ENCODE data around the gene PAX7.

PAX7 gene

DNA sequence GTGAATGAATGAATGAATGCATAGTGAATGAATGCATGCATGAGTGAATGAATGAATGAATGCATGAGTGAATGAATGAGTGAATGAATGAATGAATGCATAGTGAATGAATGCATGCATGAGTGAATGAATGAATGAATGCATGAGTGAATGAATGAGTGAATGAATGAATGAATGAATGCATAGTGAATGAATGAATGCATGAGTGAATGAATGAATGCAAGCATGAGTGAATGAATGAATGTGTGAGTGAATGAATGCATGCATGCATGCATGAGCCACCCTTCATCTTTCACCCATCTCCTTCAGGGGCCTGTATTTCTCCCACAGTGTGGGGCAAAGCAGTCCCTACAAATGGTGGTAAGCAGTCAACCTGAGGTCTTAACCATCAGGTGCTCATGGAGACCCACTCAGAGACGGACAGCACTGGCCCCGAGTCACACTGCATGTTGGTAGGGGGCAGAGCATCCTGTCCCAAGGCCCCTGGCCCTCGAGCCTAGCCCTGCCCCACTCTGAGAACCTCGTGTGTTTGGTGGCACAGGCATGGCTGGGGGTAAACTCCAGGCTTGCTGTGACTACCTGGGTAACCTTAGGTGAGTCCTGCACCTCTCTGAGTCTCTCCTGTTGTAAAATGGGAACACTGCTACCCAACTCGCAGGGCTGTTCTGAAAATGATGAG lies 28.0 kb upstream of the PAX7 start:
- no peaks in the 10 kb centered on the region for H3K36me3 ChIP-seq (ENCODE audit: control insufficient read depth, insufficient read depth, low read length)
- 74 to 81% methylated on average over 5 of the region's 5 CpGs for WGBS, 2 experiments (ENCODE audit: insufficient coverage in 2 of 2)
- H3K27ac ChIP-seq (ENCODE audit: low read depth, low read length, severe bottlenecking), result no peak overlapping the region
- no peaks in the 10 kb centered on the region for H3K9me3 ChIP-seq (ENCODE audit: control insufficient read depth, low read length)
- H3K4me3 ChIP-seq (ENCODE audit: extremely low read depth, insufficient read depth, low read length, poor library complexity, severe bottlenecking), result no peak overlapping the region
- no peaks in the 10 kb centered on the region for H3K4me1 ChIP-seq (ENCODE audit: control insufficient read depth, insufficient read depth, low read length, poor library complexity, severe bottlenecking)

DNA sequence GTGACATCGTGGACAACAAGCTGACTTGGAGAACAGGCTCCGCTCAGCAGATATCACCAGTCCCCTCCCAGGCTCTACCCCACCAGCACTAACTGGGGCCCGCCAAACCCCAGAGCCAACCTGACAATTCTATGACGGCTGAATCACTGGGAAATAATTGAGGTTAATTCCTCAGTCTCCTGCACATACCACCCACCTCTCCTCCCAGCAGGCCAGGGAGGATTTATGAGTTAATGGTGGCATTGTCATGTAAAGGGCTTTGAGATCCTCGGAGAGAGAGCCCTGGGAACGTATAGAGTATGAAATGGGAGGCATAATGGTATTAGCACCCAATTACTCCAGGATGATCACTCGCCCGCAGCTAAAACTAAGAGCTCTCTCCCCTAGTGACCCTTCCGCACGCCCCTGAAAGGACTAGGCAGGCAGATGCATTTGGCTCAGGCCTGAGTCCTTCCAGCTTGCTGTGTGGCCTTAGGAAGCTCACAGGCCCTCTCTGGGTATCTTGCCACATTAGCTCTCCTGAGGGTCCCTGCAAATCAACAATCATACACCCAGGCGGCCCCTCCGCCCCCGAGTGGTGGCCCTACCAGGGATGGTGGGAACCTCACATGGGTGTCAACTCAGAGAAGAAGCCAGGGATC lies 27.3 kb upstream of the PAX7 start:
- whole genome bisulfite sequencing, 2 experiments (ENCODE audit: insufficient coverage in 2 of 2), result 56 to 77% methylated on average over 9 of the region's 13 CpGs
- no peaks in the 10 kb centered on the region for H3K36me3 ChIP-seq (ENCODE audit: control insufficient read depth, insufficient read depth, low read length)
- no peak overlapping the region for H3K4me3 ChIP-seq (ENCODE audit: extremely low read depth, insufficient read depth, low read length, poor library complexity, severe bottlenecking)
- H3K27ac ChIP-seq (ENCODE audit: low read depth, low read length, severe bottlenecking), result no peak overlapping the region
- no peaks in the 10 kb centered on the region for H3K4me1 ChIP-seq (ENCODE audit: control insufficient read depth, insufficient read depth, low read length, poor library complexity, severe bottlenecking)
- no peaks in the 10 kb centered on the region for H3K9me3 ChIP-seq (ENCODE audit: control insufficient read depth, low read length)

DNA sequence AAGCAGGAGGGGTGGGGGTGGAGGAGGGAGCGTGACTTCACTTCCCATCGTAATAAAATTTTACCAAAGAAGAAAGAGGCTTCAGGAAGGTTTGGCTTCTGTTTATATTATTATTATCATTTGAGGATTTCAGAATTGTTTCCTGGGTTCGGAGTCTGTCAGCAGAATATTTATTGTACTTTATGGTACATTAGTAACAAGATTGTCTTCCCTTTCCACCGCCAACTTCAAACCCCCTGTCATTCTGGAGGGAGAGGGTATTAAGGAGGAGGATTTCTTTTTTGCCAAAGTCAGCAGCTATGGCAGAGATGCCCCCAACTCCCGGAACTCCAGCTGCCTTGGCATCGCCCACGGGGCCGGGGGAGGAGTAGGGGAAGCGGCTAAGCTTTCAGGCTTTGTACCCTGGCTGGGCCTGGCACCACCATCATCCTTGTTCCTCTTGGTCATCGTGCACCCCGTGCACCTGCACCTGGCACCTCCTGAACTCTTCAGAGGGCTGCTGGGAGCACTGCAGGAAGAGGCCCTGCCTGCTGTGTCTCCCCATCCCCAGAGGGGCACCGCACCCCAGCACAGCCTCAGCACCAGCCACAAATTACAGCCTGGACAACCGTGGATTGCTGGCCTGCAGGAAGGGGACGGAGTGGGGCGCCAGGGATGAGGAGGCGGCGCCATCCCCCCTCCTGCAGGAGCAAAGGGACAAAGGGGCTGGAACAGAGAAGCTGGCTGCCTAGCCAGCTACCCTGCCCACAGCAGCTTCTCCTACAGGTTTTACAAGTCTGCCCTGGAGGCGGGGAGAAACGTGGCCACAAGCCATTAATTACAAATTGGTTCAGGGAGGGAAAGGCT lies 24.0 kb upstream of the PAX7 start:
- no peaks in the 10 kb centered on the region for H3K9me3 ChIP-seq (ENCODE audit: control insufficient read depth, low read length)
- no peaks in the 10 kb centered on the region for H3K4me1 ChIP-seq (ENCODE audit: control insufficient read depth, insufficient read depth, low read length, poor library complexity, severe bottlenecking)
- 79 to 81% methylated on average over 12 to 14 of the region's 19 CpGs for WGBS, 2 experiments (ENCODE audit: insufficient coverage in 2 of 2)
- H3K4me3 ChIP-seq (ENCODE audit: extremely low read depth, insufficient read depth, low read length, poor library complexity, severe bottlenecking), result no peak overlapping the region
- H3K36me3 ChIP-seq (ENCODE audit: control insufficient read depth, insufficient read depth, low read length), result no peaks in the 10 kb centered on the region
- H3K27ac ChIP-seq (ENCODE audit: low read depth, low read length, severe bottlenecking), result no peak overlapping the region

DNA sequence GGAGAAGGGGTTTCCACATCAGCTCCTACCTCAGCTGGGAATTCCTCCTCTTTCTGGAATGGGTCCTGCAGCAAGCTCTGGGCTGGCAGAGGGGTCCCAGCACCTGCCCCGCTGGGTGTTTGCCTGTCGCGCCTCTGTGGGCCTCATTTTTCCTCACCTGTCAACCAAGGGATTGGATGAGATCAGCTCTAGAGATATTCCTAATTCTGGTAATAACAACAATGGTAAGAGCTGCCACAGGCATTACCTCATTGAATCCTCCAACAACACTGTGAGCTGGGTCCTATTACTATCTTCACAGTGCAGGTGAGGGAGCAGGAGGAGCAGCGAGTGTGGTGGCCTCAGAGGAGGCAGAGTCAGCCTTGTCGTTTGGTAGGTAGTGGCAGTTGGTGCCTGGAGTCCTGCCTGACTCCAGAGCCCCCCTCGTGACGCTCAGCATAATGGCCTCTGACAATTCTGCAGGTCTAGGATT lies 23.3 kb upstream of the PAX7 start:
- WGBS, 2 experiments (ENCODE audit: insufficient coverage in 2 of 2), result 80 to 89% methylated on average over 2 to 4 of the region's 7 CpGs
- H3K4me3 ChIP-seq (ENCODE audit: extremely low read depth, insufficient read depth, low read length, poor library complexity, severe bottlenecking), result no peak overlapping the region
- no peaks in the 10 kb centered on the region for H3K36me3 ChIP-seq (ENCODE audit: control insufficient read depth, insufficient read depth, low read length)
- no peak overlapping the region for H3K27ac ChIP-seq (ENCODE audit: low read depth, low read length, severe bottlenecking)
- H3K4me1 ChIP-seq (ENCODE audit: control insufficient read depth, insufficient read depth, low read length, poor library complexity, severe bottlenecking), result no peaks in the 10 kb centered on the region
- H3K9me3 ChIP-seq (ENCODE audit: control insufficient read depth, low read length), result no peaks in the 10 kb centered on the region

- H3K4me1 ChIP-seq (ENCODE audit: control insufficient read depth, insufficient read depth, low read length, poor library complexity, severe bottlenecking), result no peaks in the 10 kb centered on the region
- no peaks in the 10 kb centered on the region for H3K36me3 ChIP-seq (ENCODE audit: control insufficient read depth, insufficient read depth, low read length)
- H3K27ac ChIP-seq (ENCODE audit: low read depth, low read length, severe bottlenecking), result no peak overlapping the region
- H3K4me3 ChIP-seq (ENCODE audit: extremely low read depth, insufficient read depth, low read length, poor library complexity, severe bottlenecking), result no peak overlapping the region
- 75 to 85% methylated on average over 1 of the region's 1 CpG for WGBS, 2 experiments (ENCODE audit: insufficient coverage in 2 of 2)
- no peaks in the 10 kb centered on the region for H3K9me3 ChIP-seq (ENCODE audit: control insufficient read depth, low read length)
Measured at GRCh38 chr1:18608534-18608933, 22.1 kb upstream of the PAX7 start.

DNA sequence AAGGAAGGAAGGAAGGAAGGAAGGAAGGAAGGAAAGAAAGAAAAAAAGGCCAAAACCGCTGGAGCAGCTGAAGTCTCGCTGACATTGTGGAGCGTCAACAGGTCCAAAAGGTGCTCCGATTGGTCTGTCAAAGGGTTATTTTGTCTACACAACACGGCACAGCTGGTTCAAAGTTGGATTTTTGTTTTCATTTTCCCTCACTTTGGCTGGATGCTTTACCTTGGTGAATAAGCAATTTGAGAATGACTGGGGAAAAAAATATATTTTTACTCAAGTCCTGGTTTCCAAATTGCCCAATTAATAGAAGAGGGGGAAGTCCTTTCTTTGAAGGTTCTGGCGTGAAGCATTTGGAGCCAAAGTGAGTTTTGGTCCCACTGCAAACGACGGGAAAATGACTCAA lies 19.3 kb upstream of the PAX7 start:
- 66 to 74% methylated on average over 6 to 7 of the region's 8 CpGs for WGBS, 2 experiments (ENCODE audit: insufficient coverage in 2 of 2)
- no peak overlapping the region for H3K27ac ChIP-seq (ENCODE audit: low read depth, low read length, severe bottlenecking)
- H3K4me1 ChIP-seq (ENCODE audit: control insufficient read depth, insufficient read depth, low read length, poor library complexity, severe bottlenecking), result no peaks in the 10 kb centered on the region
- H3K36me3 ChIP-seq (ENCODE audit: control insufficient read depth, insufficient read depth, low read length), result no peaks in the 10 kb centered on the region
- H3K4me3 ChIP-seq (ENCODE audit: extremely low read depth, insufficient read depth, low read length, poor library complexity, severe bottlenecking), result no peak overlapping the region
- no peaks in the 10 kb centered on the region for H3K9me3 ChIP-seq (ENCODE audit: control insufficient read depth, low read length)

- no peak overlapping the region for H3K27ac ChIP-seq (ENCODE audit: low read depth, low read length, severe bottlenecking)
- H3K36me3 ChIP-seq (ENCODE audit: control insufficient read depth, insufficient read depth, low read length), result no peaks in the 10 kb centered on the region
- no peaks in the 10 kb centered on the region for H3K4me1 ChIP-seq (ENCODE audit: control insufficient read depth, insufficient read depth, low read length, poor library complexity, severe bottlenecking)
- H3K4me3 ChIP-seq (ENCODE audit: extremely low read depth, insufficient read depth, low read length, poor library complexity, severe bottlenecking), result no peak overlapping the region
- no peaks in the 10 kb centered on the region for H3K9me3 ChIP-seq (ENCODE audit: control insufficient read depth, low read length)
- 44 to 61% methylated on average over 7 to 8 of the region's 8 CpGs for WGBS, 2 experiments (ENCODE audit: insufficient coverage in 2 of 2)
Measured at GRCh38 chr1:18612073-18612472, 18.6 kb upstream of the PAX7 start.

GRCh38 chr1:18614069-18614735 lies 16.4 kb upstream of the PAX7 start:
- WGBS, 2 experiments (ENCODE audit: insufficient coverage in 2 of 2), result 88 to 93% methylated on average over 2 to 3 of the region's 7 CpGs
- Histone ChIP-seq H3K36me3 (ENCODE audit: control insufficient read depth, insufficient read depth, low read length) (no peaks in the 10 kb centered on the region), H3K4me1 (ENCODE audit: control insufficient read depth, insufficient read depth, low read length, poor library complexity, severe bottlenecking) (peaks cover 4% of the 10 kb centered on the region), H3K27ac (ENCODE audit: low read depth, low read length, severe bottlenecking) (no peak overlapping the region), H3K4me3 (ENCODE audit: extremely low read depth, insufficient read depth, low read length, poor library complexity, severe bottlenecking) (no peak overlapping the region), H3K9me3 (ENCODE audit: control insufficient read depth, low read length) (no peaks in the 10 kb centered on the region)

GRCh38 chr1:18618546-18619466 lies 11.8 kb upstream of the PAX7 start:
- WGBS, 2 experiments (ENCODE audit: insufficient coverage in 2 of 2), result 61 to 76% methylated on average over 7 to 8 of the region's 10 CpGs
- Histone ChIP-seq H3K27ac (ENCODE audit: low read depth, low read length, severe bottlenecking) (peak overlapping the region; percentile 57), H3K4me3 (ENCODE audit: extremely low read depth, insufficient read depth, low read length, poor library complexity, severe bottlenecking) (no peak overlapping the region), H3K9me3 (ENCODE audit: control insufficient read depth, low read length) (no peaks in the 10 kb centered on the region), H3K4me1 (ENCODE audit: control insufficient read depth, insufficient read depth, low read length, poor library complexity, severe bottlenecking) (peaks cover 4% of the 10 kb centered on the region), H3K36me3 (ENCODE audit: control insufficient read depth, insufficient read depth, low read length) (no peaks in the 10 kb centered on the region)

DNA sequence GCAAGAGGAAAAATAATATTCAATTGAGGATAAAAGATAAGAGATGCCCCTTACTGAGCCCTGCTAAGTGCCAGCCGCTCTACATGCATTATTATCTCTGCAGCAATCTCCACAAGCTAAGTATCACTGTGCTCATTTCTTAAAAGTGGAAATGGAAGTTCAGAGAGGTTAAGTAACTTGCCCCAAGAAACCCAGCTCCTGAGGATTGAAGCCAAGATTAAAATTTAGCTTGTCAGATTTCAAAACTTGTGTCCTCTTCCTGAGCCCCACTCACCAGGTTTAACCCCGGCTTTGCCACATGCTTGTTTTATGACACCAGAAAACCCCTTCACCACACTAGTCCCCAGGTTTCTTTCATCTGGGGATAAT lies 11.2 kb upstream of the PAX7 start:
- H3K27ac ChIP-seq (ENCODE audit: low read depth, low read length, severe bottlenecking), result no peak overlapping the region
- no peaks in the 10 kb centered on the region for H3K36me3 ChIP-seq (ENCODE audit: control insufficient read depth, insufficient read depth, low read length)
- no peaks in the 10 kb centered on the region for H3K9me3 ChIP-seq (ENCODE audit: control insufficient read depth, low read length)
- no peak overlapping the region for H3K4me3 ChIP-seq (ENCODE audit: extremely low read depth, insufficient read depth, low read length, poor library complexity, severe bottlenecking)
- WGBS, 2 experiments (ENCODE audit: insufficient coverage in 2 of 2), result 71 to 100% methylated on average over 1 of the region's 2 CpGs
- peaks cover 4% of the 10 kb centered on the region for H3K4me1 ChIP-seq (ENCODE audit: control insufficient read depth, insufficient read depth, low read length, poor library complexity, severe bottlenecking)
